Upper lobe of right lung (tissue), 1 donor: ENCODE data around the gene COL1A1. TPM values are rescaled to one million over a fixed set of nuclear protein-coding genes. Genes with fewer than 3 reads are reported as not detected.
A peak's percentile ranks its signal among the peaks of the same experiment; 100 is the strongest.

Source experiments
- ATAC-seq: fragments of 200-7000 bp; cut with Tn5 transposase; one replicate; pipeline ENCODE4 v1.9.1; 2020; ENCODE audit warnings: mild to moderate bottlenecking, moderate library complexity
- DNase-seq: peaks from one replicate; pipeline ENCODE4 v3.0.0-alpha.2; 2020
- H3K27ac ChIP-seq: fragments of 200-600 bp; one replicate; pipeline ENCODE4 v1.8.0; 2022
- H3K27me3 ChIP-seq: fragments of 200-600 bp; one replicate; pipeline ENCODE4 v1.8.0; 2022; ENCODE audit warnings: mild to moderate bottlenecking
- H3K36me3 ChIP-seq: fragments of 200-600 bp; one replicate; pipeline ENCODE4 v1.8.0; 2022
- H3K4me1 ChIP-seq: fragments of 200-600 bp; one replicate; pipeline ENCODE4 v1.8.0; 2022
- H3K4me3 ChIP-seq: fragments of 200-600 bp; one replicate; pipeline ENCODE4 v1.8.0; 2022; ENCODE audit warnings: mild to moderate bottlenecking
- H3K9me3 ChIP-seq: fragments of 200-600 bp; one replicate; pipeline ENCODE4 v1.8.0; 2022
- CTCF ChIP-seq: fragments of 200-600 bp; IDR thresholded peaks from one replicate; pipeline ENCODE4 v1.8.0; 2022; ENCODE audit warnings: antibody characterized with exemption
- intact Hi-C: fragments of 100-400 bp; cut with DNase I; formaldehyde crosslinking; loops from one replicate; pipeline ENCODE4 v1.11.0; 2022
- total RNA-seq: library from RNA; stranded (reverse); fragmentation: NEBNext Ultra II Directional; extraction: Animal tissue kit (Norgen Biotek cat#: 25700); gene quantifications from one replicate; pipeline ENCODE4 v1.2.1, GENCODE V29; 2021
- donor health status: DM: no; HTN: yes; CAD: no; lungs with severe emphysema.

COL1A1 gene
- total RNA-seq, 1 donor from 2014 or later = 154 TPM

GRCh38 chr17:50165466-50165865, 36.0 kb downstream of the COL1A1 start:
- Histone ChIP-seq H3K9me3 (no peaks in the 10 kb centered on the region), H3K27me3 (no peaks in the 10 kb centered on the region), H3K4me1 (peaks cover 11% of the 10 kb centered on the region), H3K36me3 (no peaks in the 10 kb centered on the region), H3K27ac (no peak overlapping the region), H3K4me3 (peak overlapping the region; percentile 16)
- TF ChIP-seq CTCF = no peak
- ATAC-seq (no peak), DNase-seq (no peak)
- intact Hi-C loops = loop anchor here (10.0 kb wide), 1 partner anchor 51 kb away; no protein-coding TSS in a partner anchor

DNA sequence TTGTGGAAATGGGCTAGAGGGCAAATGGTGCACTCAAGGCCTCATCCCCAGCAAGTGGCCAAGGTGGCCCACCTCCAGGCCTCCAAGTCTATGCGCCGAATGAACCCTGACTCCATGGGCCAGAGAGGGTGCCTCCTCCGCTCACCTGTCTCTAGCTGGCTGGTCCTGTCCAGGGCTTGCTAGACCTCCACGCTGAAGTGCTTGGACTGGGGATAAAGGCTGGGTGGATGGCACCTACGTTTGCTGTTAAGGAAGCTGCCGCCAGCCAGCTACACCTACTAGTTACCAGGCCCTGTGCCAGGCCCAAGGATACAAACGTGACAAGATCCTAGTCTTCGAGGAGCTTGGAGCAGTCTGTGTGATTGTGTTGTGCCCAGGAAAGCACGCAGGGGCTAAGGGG, 36.4 kb downstream of the COL1A1 start:
- H3K4me1 ChIP-seq = peaks cover 11% of the 10 kb centered on the region
- H3K4me3 ChIP-seq = no peak overlapping the region
- no peak for TF ChIP-seq CTCF
- H3K9me3 ChIP-seq = no peaks in the 10 kb centered on the region
- ATAC-seq (no peak), DNase-seq (no peak)
- no peaks in the 10 kb centered on the region for H3K36me3 ChIP-seq
- intact Hi-C loops = loop anchor here (10.0 kb wide), 1 partner anchor 50 kb away; no protein-coding TSS in a partner anchor
- H3K27ac ChIP-seq = no peak overlapping the region
- no peaks in the 10 kb centered on the region for H3K27me3 ChIP-seq

- intact Hi-C loops = loop anchor here (10.0 kb wide), 1 partner anchor 50 kb away; no protein-coding TSS in a partner anchor
These were observed 36.8 kb downstream of the COL1A1 start for GRCh38 chr17:50164697-50164988.

GRCh38 chr17:50163843-50164696, 37.4 kb downstream of the COL1A1 start:
- Histone ChIP-seq H3K27ac (no peak overlapping the region), H3K9me3 (no peaks in the 10 kb centered on the region), H3K4me1 (peaks cover 11% of the 10 kb centered on the region), H3K4me3 (no peak overlapping the region), H3K27me3 (no peaks in the 10 kb centered on the region), H3K36me3 (no peaks in the 10 kb centered on the region)
- intact Hi-C loops = loop anchor here (10.0 kb wide), 1 partner anchor 49 kb away; no protein-coding TSS in a partner anchor
- TF ChIP-seq CTCF = no peak
- DNase-seq (peak; percentile 64), ATAC-seq (peak; percentile 9)

More at GRCh38 chr17:50164697-50164988, 36.8 kb downstream of the COL1A1 start:
- Histone ChIP-seq H3K27ac (no peak overlapping the region), H3K4me1 (peaks cover 11% of the 10 kb centered on the region), H3K27me3 (no peaks in the 10 kb centered on the region), H3K4me3 (no peak overlapping the region), H3K36me3 (no peaks in the 10 kb centered on the region), H3K9me3 (no peaks in the 10 kb centered on the region)
- TF ChIP-seq CTCF = no peak
- DNase-seq (no peak), ATAC-seq (no peak)

DNA sequence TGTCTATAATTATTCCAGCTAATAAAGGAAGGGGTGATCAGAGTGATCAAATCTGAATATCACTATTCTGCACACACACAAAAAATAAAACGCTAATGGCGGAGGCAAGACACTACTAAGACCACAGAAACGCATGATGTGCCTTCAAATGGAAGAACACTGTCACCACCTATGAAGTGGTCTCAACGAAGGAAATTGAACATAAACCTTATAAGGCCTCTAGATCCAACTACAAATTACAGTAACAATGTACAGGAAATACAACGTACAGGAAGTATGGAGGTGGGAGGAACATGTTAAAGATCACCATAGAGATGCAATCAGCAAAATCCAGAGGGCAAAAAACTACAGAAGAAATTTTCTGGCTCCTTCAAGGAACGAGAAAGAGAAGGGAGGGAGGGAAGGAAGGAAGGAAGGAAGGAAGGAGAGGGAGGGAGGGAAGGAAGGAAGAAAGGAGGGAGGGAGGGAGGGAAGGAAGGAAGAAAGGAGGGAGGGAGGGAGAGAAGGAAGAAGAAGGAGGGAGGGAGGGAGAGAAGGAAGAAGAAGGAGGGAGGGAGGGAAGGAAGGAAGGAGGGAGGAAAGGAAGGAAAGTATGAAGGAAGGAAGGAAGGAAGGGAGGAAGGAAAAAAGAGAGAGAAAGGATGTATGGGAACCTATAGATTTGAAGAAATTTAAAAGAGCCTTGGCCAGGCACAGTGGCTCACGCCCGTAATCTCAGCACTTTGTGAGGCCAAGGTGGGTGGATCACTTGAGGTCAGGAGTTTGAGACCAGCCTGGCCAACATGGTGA, 38.8 kb downstream of the COL1A1 start:
- no peak for TF ChIP-seq CTCF
- ATAC-seq = no peak
- no peaks in the 10 kb centered on the region for H3K9me3 ChIP-seq
- H3K4me3 ChIP-seq = no peak overlapping the region
- no peaks in the 10 kb centered on the region for H3K36me3 ChIP-seq
- no peaks in the 10 kb centered on the region for H3K27me3 ChIP-seq
- DNase-seq = no peak
- intact Hi-C loops = loop anchor here (10.0 kb wide), 1 partner anchor 48 kb away; no protein-coding TSS in a partner anchor
- H3K4me1 ChIP-seq = peaks cover 11% of the 10 kb centered on the region
- no peak overlapping the region for H3K27ac ChIP-seq
